K562 (cell line): ENCODE measurements around the gene TESMIN. TPM values are rescaled to one million over a fixed set of nuclear protein-coding genes. Genes with fewer than 3 reads are reported as not detected.

Source experiments
- ATAC-seq: fragments of 200-7000 bp; cut with Tn5 transposase; 3 replicates; pipeline ENCODE4 v1.9.1; 2020; ENCODE audit warnings: moderate library complexity
- BruUV-seq: library from RNA; stranded (reverse); fragments of 400-500 nt; replicated peaks from 2 replicates; lab custom pipeline; 2021; lab: Mats Ljungman, UMichigan
- CTCF ChIA-PET: fragments of 300-600 bp; formaldehyde crosslinking; extraction: SDS; loops from one replicate; lab custom pipeline; 2021; ENCODE audit warnings: low intra/inter-chr PET ratio; lab: Yijun Ruan, JAX
- POLR2A ChIA-PET: fragments of 300-600, 350-650 bp; sonication (Branson Sonifier 250); formaldehyde crosslinking; extraction: SDS; loops from one replicate; lab custom pipeline; 2021; ENCODE audit warnings: antibody characterized with exemption, inconsistent platforms; lab: Yijun Ruan, JAX
- DNase-seq, 4 experiments: peaks; one replicate each; pipeline versions ENCODE4 v3.0.0 to v3.0.0-alpha.2; 2011 to 2018; ENCODE audit warnings: low spot score in 3 of 4, mixed read lengths in 3 of 4; ENCODE audit errors: extremely low read depth in 1 of 4
- FAIRE-seq: peaks from 2 replicates; lab custom pipeline; 2011; peaks lifted over from hg19 to GRCh38; lab: Jason Lieb, UNC
- H2AFZ ChIP-seq: 2 replicates; pipeline ENCODE4 v1.6.0; 2011; ENCODE audit warnings: low read depth, low read length, control low read depth, inconsistent platforms
- H3K27ac ChIP-seq: fragments of 200-600 bp; 3 replicates; pipeline ENCODE4 v1.8.0; 2011; ENCODE audit warnings: low read depth, mild to moderate bottlenecking, control low read depth, inconsistent platforms, low read length, moderate library complexity, mixed read lengths; ENCODE audit errors: extremely low read depth
- H3K27me3 ChIP-seq, 2 experiments: fragments of 300-600 bp in 1 of 2; 2 replicates in 1 of 2; 3 replicates in 1 of 2; pipeline versions ENCODE4 v1.6.0 to v1.8.0; 2011; ENCODE audit warnings: inconsistent platforms in 2 of 2, low read length in 2 of 2, mild to moderate bottlenecking in 1 of 2, mixed read lengths in 1 of 2, moderate library complexity in 1 of 2; ENCODE audit not compliant: control insufficient read depth in 2 of 2, insufficient read depth in 2 of 2
- H3K36me3 ChIP-seq: fragments of 300-600 bp; 3 replicates; pipeline ENCODE4 v1.8.0; 2011; ENCODE audit warnings: mild to moderate bottlenecking, low read length, inconsistent platforms; ENCODE audit not compliant: control insufficient read depth, insufficient read depth
- H3K4me1 ChIP-seq, 2 experiments: fragments of 200-600 bp in 1 of 2; replicated peaks in 1 of 2; 2 replicates in 1 of 2; 3 replicates in 1 of 2; pipeline versions ENCODE4 v1.5.1 to v1.8.0; 2011; ENCODE audit warnings: inconsistent platforms in 2 of 2, low read length in 2 of 2, mild to moderate bottlenecking in 1 of 2, mixed read lengths in 1 of 2, moderate library complexity in 1 of 2; ENCODE audit not compliant: control insufficient read depth in 2 of 2, insufficient read depth in 2 of 2
- H3K4me2 ChIP-seq: 2 replicates; pipeline ENCODE4 v1.6.1; 2011; ENCODE audit warnings: low read length, control low read depth, inconsistent platforms, mixed read lengths; ENCODE audit not compliant: insufficient read depth
- H3K4me3 ChIP-seq: fragments of 200-600 bp; sonication (generic), shearing (Covaris generic); 2 replicates; pipeline ENCODE4 v1.5.1; 2016; ENCODE audit warnings: control low read depth, inconsistent platforms
- H3K79me2 ChIP-seq: fragments of 200-600 bp; 3 replicates; pipeline ENCODE4 v1.8.0; 2011; ENCODE audit warnings: low read length, inconsistent platforms; ENCODE audit not compliant: control insufficient read depth, insufficient read depth
- H3K9ac ChIP-seq, 2 experiments: 2 replicates each; pipeline versions ENCODE4 v1.6.0 to v1.6.1; 2011; ENCODE audit warnings: low read depth in 2 of 2, low read length in 2 of 2, control low read depth in 1 of 2, inconsistent platforms in 1 of 2, mild to moderate bottlenecking in 1 of 2, mixed read lengths in 1 of 2; ENCODE audit not compliant: insufficient read depth in 1 of 2
- H3K9me1 ChIP-seq: one replicate; pipeline ENCODE4 v1.6.0; 2011; ENCODE audit warnings: inconsistent platforms, mild to moderate bottlenecking, low read length, moderate library complexity; ENCODE audit not compliant: control insufficient read depth, insufficient read depth
- H3K9me3 ChIP-seq: replicated peaks from 2 replicates; pipeline ENCODE4 v1.5.1; 2011; ENCODE audit warnings: low read depth, low read length, inconsistent platforms; ENCODE audit not compliant: control insufficient read depth, insufficient read depth
- H4K20me1 ChIP-seq: replicated peaks from 2 replicates; pipeline ENCODE4 v1.6.1; 2011; ENCODE audit warnings: low read length, inconsistent platforms, mixed read lengths; ENCODE audit not compliant: control insufficient read depth, insufficient read depth
- BRF1 ChIP-seq: IDR thresholded peaks from 3 replicates; pipeline ENCODE4 v1.6.1; 2011; ENCODE audit warnings: borderline replicate concordance, mild to moderate bottlenecking; ENCODE audit not compliant: insufficient read length; ENCODE audit errors: extremely low read depth
- CGGBP1 ChIP-seq: fragments of 250-450 bp; sonication (Bioruptor Pico); IDR thresholded peaks from 2 replicates; pipeline ENCODE4 v1.9.0; 2021; ENCODE audit warnings: mild to moderate bottlenecking
- CTCF ChIP-seq, 3 experiments: IDR thresholded peaks in 2 of 3; conservative IDR thresholded peaks in 1 of 3; 2 replicates each; pipeline ENCODE4 v1.5.1; 2011 to 2012; ENCODE audit warnings: low read length in 3 of 3, mild to moderate bottlenecking in 3 of 3, control low read depth in 2 of 3, improper control_type of control experiment in 1 of 3, inconsistent platforms in 1 of 3, low read depth in 1 of 3, mixed read lengths in 1 of 3, moderate library complexity in 1 of 3; ENCODE audit not compliant: insufficient read depth in 2 of 3
- HEY1 ChIP-seq: fragments of 250-450 bp; sonication (Bioruptor Pico); IDR thresholded peaks from 2 replicates; pipeline ENCODE4 v1.5.0; 2020; ENCODE audit warnings: mild to moderate bottlenecking, moderate library complexity, borderline replicate concordance
- NR2C1 ChIP-seq, 2 experiments: fragments of 450-650 bp; IDR thresholded peaks; 2 replicates each; pipeline ENCODE4 v1.6.1; 2017; ENCODE audit warnings: mild to moderate bottlenecking in 2 of 2, antibody characterized with exemption in 1 of 2, inconsistent platforms in 1 of 2, missing compliant biosample characterization in 1 of 2, missing genetic modification characterization in 1 of 2
- ZNF354B ChIP-seq: fragments of 250-450 bp; sonication (Bioruptor Pico); IDR thresholded peaks from 2 replicates; pipeline ENCODE4 v1.4.0; 2020
- ZNF41 ChIP-seq: fragments of 250-450 bp; sonication (Bioruptor Pico); conservative IDR thresholded peaks from 2 replicates; pipeline ENCODE4 v1.4.0; 2020; ENCODE audit warnings: mild to moderate bottlenecking
- ZNF444 ChIP-seq: fragments of 250-450 bp; sonication (Bioruptor Pico); IDR thresholded peaks from 2 replicates; pipeline ENCODE4 v1.4.0; 2020; ENCODE audit warnings: mild to moderate bottlenecking, moderate library complexity
- WGBS: fragments of 100-300 bp; shearing (Covaris generic); methylation state at CpG from one replicate; pipeline ENCODE4 v1.1.6; 2016; ENCODE audit warnings: low coverage, mixed read lengths; ENCODE audit not compliant: insufficient coverage; ENCODE audit errors: missing lambda C conversion rate; 5-methylcytosine and 5-hydroxymethylcytosine counted together
- in situ Hi-C: fragments of 300-500 bp; cut with MboI; formaldehyde crosslinking; loops from 4 replicates; pipeline ENCODE4 v1.15.0; 2018; ENCODE audit warnings: inconsistent platforms, mixed read lengths
- intact Hi-C: fragments of 100-400 bp; cut with micrococcal nuclease; formaldehyde crosslinking; loops from 2 replicates; pipeline ENCODE4 v1.14.2; 2022
- polyA plus RNA-seq, 8 experiments: library from polyadenylated mRNA; depleted of rRNA in 4 of 8; stranded (reverse) in 5 of 8; unstranded in 3 of 8; fragments of >200 nt; fragmentation: Nextera tagmentation in 2 of 8; fragmentation: Illumina TruSeq in 1 of 8; extraction: Ambion mirVana in 2 of 8; extraction: Trizol in 1 of 8; gene quantifications; 2 replicates each; pipeline versions ENCODE4 v1.2.1 to v1.2.3, GENCODE V29; 2011 to 2014; ENCODE audit warnings: inconsistent platforms in 1 of 8, missing spikeins in 1 of 8
- total RNA-seq, 7 experiments: library from RNA; depleted of rRNA in 6 of 7; stranded (reverse); fragments of >200 nt in 6 of 7; fragmentation: Illumina TruSeq in 2 of 7; extraction: Trizol in 2 of 7; gene quantifications; 2 replicates each; pipeline versions ENCODE4 v1.2.1 to v1.2.3, GENCODE V29; 2011 to 2021; ENCODE audit warnings: low replicate concordance in 1 of 7

The TESMIN gene
- total and polyA plus RNA-seq, 9 of the 15 experiments (the other 6 are each of a cell fraction or from before 2014, with no cell fraction given): 8.9 to 50.5 (median 15.0) TPM

GRCh38 chr11:68670208-68670992 is 80.9 kb downstream of the TESMIN start:
- H3K27ac ChIP-seq: no peak overlapping the region
- BruUV-seq: no TSS peak
- FAIRE-seq: no peak
- ATAC-seq: peak; percentile 67
- H3K36me3 ChIP-seq: no peaks in the 10 kb centered on the region
- TF ChIP-seq ZNF354B (CRISPR knock-in tag) (no peak), ZNF444 (CRISPR knock-in tag) (no peak), HEY1 (CRISPR knock-in tag) (no peak), NR2C1 (IDR thresholded peaks at IDR 0.05) (no peak), NR2C1 (tag; IDR thresholded peaks at IDR 0.05) (no peak), ZNF41 (CRISPR knock-in tag) (no peak), BRF1 (no peak), CGGBP1 (CRISPR knock-in tag) (no peak), CTCF (IDR thresholded peaks at IDR 0.05 in 2 of 3, conservative IDR thresholded peaks at IDR 0.05 in 1 of 3; ENCODE audit: insufficient read depth in 2 of 3, low read depth in 1 of 3, low read length in 3 of 3) (peak in 2 of 3 experiments; percentile 10 to 22; a peak in 1 of 6 replicates)
- H3K9me1 ChIP-seq: no peaks in the 10 kb centered on the region
- intact Hi-C loops (no loop called here), in situ Hi-C loops (no loop called here)
- no peaks in the 10 kb centered on the region for H3K79me2 ChIP-seq
- peaks cover 25 to 49% of the 10 kb centered on the region in 2 experiments for H3K27me3 ChIP-seq
- no peak overlapping the region for H2AFZ ChIP-seq
- H3K9ac ChIP-seq: no peak overlapping the region
- no peaks in the 10 kb centered on the region for H3K9me3 ChIP-seq
- 10% methylated on average over 27 of the region's 33 CpGs for WGBS
- CTCF ChIA-PET: no interaction called here
- no peak overlapping the region for H3K4me3 ChIP-seq
- peaks cover 0 to 18% of the 10 kb centered on the region in 2 experiments; a peak in 3 of 5 replicates for H3K4me1 ChIP-seq
- peak in 2 of 4 experiments; percentile 35 to 38 for DNase-seq
- no peak overlapping the region for H3K4me2 ChIP-seq
- H4K20me1 ChIP-seq: no peaks in the 10 kb centered on the region
- POLR2A ChIA-PET: interaction anchor here (0.6 to 1.8 kb wide), 3 partner anchors 8 to 285 kb away, joined by 3 to 8 read pairs (median 4); no protein-coding TSS in a partner anchor
